ENCODE data around the gene ARHGAP25.

DNA sequence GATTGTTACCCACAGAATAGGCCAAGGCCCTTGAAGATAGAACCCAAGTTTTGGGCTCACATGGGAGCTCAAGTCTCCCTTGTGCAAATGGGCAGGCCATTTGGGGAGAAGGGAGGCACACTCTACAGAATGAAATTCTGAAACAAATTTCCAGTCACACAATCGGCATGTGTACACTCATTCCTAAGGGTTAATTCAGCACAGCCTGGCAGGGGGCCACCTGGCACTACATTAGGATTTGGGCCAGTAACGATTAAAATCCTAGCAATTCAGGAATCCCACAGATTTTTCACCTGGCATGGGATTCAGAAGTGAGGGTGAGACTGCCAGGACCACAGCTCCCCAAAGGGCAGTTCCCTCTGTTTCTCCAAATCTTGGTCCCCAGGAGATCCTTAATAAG lies 90.2 kb downstream of the ARHGAP25 start:
- TF ChIP-seq EZH2 (IDR thresholded peaks at IDR 0.05) = no peak
- TF ChIP-seq POLR2AphosphoS5 (IDR thresholded peaks at IDR 0.05; ENCODE audit: borderline replicate concordance, low read depth, low read length) = no peak
- TF ChIP-seq FOXP2 (optimal IDR thresholded peaks at IDR 0.05; ENCODE audit: control extremely low read depth, extremely low read length, insufficient read depth) = no peak

Data from SK-N-MC (cell line).